Measurements from ENCODE around the gene PROB1. TPM values are rescaled to one million over a fixed set of nuclear protein-coding genes. Genes with fewer than 3 reads are reported as not detected.

The PROB1 gene
- total and polyA plus RNA-seq, 2 of the 13 experiments (the other 11 are each of a cell fraction or from before 2014, with no cell fraction given), result 0.69 to 1.1 TPM

GRCh38 chr5:139385061-139386049 is 9.5 kb downstream of the PROB1 start (continued):
- TF ChIP-seq, protein P1, sequence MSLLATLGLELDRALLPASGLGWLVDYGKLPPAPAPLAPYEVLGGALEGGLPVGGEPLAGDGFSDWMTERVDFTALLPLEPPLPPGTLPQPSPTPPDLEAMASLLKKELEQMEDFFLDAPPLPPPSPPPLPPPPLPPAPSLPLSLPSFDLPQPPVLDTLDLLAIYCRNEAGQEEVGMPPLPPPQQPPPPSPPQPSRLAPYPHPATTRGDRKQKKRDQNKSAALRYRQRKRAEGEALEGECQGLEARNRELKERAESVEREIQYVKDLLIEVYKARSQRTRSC (CRISPR knock-in tag; IDR thresholded peaks at IDR 0.05; ENCODE audit: low read depth), result no peak
- TF ChIP-seq MXI1 (IDR thresholded peaks at IDR 0.05; ENCODE audit: borderline replicate concordance, low read depth, low read length), result peak; percentile 42; the same call in 1 of the 3 replicates
- peak; percentile 28; the same call in 1 of the 2 replicates for TF ChIP-seq RXRB (CRISPR knock-in tag; IDR thresholded peaks at IDR 0.05; ENCODE audit: borderline replicate concordance)
- TF ChIP-seq ARID4A (CRISPR knock-in tag; IDR thresholded peaks at IDR 0.05; ENCODE audit: borderline replicate concordance), result peak; percentile 40; the same call in 1 of the 2 replicates
- no peak for TF ChIP-seq HNRNPH1 (optimal IDR thresholded peaks at IDR 0.05; ENCODE audit: low read depth, low read length)
- no peak; the same call in 1 of the 2 replicates for TF ChIP-seq PHF21A (CRISPR knock-in tag; IDR thresholded peaks at IDR 0.05)
- TF ChIP-seq ZNF383 (CRISPR knock-in tag; IDR thresholded peaks at IDR 0.05; ENCODE audit: borderline replicate concordance), result no peak
- peak; percentile 51 for TF ChIP-seq THAP11 (CRISPR knock-in tag; IDR thresholded peaks at IDR 0.05)
- TF ChIP-seq, protein P2, sequence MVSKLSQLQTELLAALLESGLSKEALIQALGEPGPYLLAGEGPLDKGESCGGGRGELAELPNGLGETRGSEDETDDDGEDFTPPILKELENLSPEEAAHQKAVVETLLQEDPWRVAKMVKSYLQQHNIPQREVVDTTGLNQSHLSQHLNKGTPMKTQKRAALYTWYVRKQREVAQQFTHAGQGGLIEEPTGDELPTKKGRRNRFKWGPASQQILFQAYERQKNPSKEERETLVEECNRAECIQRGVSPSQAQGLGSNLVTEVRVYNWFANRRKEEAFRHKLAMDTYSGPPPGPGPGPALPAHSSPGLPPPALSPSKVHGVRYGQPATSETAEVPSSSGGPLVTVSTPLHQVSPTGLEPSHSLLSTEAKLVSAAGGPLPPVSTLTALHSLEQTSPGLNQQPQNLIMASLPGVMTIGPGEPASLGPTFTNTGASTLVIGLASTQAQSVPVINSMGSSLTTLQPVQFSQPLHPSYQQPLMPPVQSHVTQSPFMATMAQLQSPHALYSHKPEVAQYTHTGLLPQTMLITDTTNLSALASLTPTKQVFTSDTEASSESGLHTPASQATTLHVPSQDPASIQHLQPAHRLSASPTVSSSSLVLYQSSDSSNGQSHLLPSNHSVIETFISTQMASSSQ (IDR thresholded peaks at IDR 0.05; ENCODE audit: low read depth), result no peak
- TF ChIP-seq, protein P2 (CRISPR knock-in tag; IDR thresholded peaks at IDR 0.05; ENCODE audit: borderline replicate concordance), result no peak
- TF ChIP-seq POLR2A (IDR thresholded peaks at IDR 0.05; ENCODE audit: insufficient read depth in 1 of 2, low read depth in 2 of 2, low read length in 2 of 2), result peak; percentile 30 to 68; a peak in 3 of 4 replicates
- no peak for TF ChIP-seq CERS6 (CRISPR knock-in tag; IDR thresholded peaks at IDR 0.05)
- 0 out of 2 replicates have a peak, but pooled peaks have one; percentile 1 for TF ChIP-seq ZNF777 (CRISPR knock-in tag; IDR thresholded peaks at IDR 0.05)
- TF ChIP-seq, protein P3, sequence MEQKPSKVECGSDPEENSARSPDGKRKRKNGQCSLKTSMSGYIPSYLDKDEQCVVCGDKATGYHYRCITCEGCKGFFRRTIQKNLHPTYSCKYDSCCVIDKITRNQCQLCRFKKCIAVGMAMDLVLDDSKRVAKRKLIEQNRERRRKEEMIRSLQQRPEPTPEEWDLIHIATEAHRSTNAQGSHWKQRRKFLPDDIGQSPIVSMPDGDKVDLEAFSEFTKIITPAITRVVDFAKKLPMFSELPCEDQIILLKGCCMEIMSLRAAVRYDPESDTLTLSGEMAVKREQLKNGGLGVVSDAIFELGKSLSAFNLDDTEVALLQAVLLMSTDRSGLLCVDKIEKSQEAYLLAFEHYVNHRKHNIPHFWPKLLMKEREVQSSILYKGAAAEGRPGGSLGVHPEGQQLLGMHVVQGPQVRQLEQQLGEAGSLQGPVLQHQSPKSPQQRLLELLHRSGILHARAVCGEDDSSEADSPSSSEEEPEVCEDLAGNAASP (CRISPR knock-in tag; IDR thresholded peaks at IDR 0.05; ENCODE audit: borderline replicate concordance), result peak; percentile 26; the same call in 1 of the 2 replicates
- TF ChIP-seq KDM2A (CRISPR knock-in tag; IDR thresholded peaks at IDR 0.05; ENCODE audit: borderline replicate concordance, low read depth), result 0 out of 2 replicates have a peak, but pooled peaks have one; percentile 55
- peak; percentile 69 for TF ChIP-seq POLR2G (IDR thresholded peaks at IDR 0.05; ENCODE audit: low read depth, low read length)
